ACC112 (cell line): Measurements from ENCODE around the gene WFS1.
A peak's percentile ranks its signal among the peaks of the same experiment; 100 is the strongest.

Source experiments
- H2AFZ ChIP-seq: fragments of 200-600 bp; sonication (generic); one replicate; pipeline ENCODE4 v1.6.0; 2017; ENCODE audit warnings: antibody characterized with exemption, low read length; ENCODE audit not compliant: unreplicated experiment
- H3K27ac ChIP-seq: fragments of 200-600 bp; sonication (generic); 2 replicates; pipeline ENCODE4 v1.5.1; 2014; ENCODE audit warnings: low read depth, mild to moderate bottlenecking, antibody characterized with exemption, low read length, moderate library complexity
- H3K27me3 ChIP-seq: fragments of 200-600 bp; sonication (generic); 2 replicates; pipeline ENCODE4 v1.6.1; 2014; ENCODE audit warnings: mild to moderate bottlenecking, antibody characterized with exemption, low read length, moderate library complexity, mixed read lengths; ENCODE audit not compliant: insufficient read depth
- H3K36me3 ChIP-seq: fragments of 200-600 bp; sonication (generic); 2 replicates; pipeline ENCODE4 v1.6.1; 2016; ENCODE audit warnings: mild to moderate bottlenecking, antibody characterized with exemption, low read length, moderate library complexity, mixed read lengths; ENCODE audit not compliant: insufficient read depth
- H3K4me1 ChIP-seq: fragments of 200-600 bp; sonication (generic); one replicate; pipeline ENCODE4 v1.6.1; 2016; ENCODE audit warnings: low read length, mixed read lengths; ENCODE audit not compliant: insufficient read depth, unreplicated experiment, control insufficient read depth
- H3K4me3 ChIP-seq: fragments of 200-600 bp; sonication (generic); 2 replicates; pipeline ENCODE4 v1.5.1; 2014; ENCODE audit warnings: mild to moderate bottlenecking, low read depth, low read length
- H3K79me2 ChIP-seq: fragments of 200-600 bp; sonication (generic); one replicate; pipeline ENCODE4 v1.6.0; 2016; ENCODE audit warnings: low read length; ENCODE audit not compliant: control insufficient read depth, unreplicated experiment, insufficient read depth

WFS1 gene

DNA sequence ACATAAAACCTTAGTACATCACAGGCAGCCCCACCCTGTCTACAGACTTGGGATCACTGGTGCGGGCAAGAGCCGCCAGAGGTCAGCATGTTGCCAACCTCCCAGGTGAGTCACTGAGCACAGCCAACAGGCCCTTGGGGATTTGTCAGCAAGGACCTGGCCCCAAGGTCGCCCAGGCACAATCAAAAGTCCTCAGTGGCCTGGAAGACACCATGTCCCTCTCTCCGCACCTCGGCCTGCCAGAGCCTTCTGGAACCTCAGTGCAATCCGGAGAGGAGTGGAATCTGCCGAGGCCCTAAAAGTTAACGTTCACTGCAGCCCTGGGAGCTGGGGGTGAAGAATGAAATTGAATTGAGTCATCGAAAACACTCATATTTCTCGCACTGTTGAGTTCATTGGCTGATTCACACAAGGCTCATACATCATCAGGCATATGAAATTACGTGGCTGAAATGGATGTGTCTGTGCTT is 74.3 kb downstream of the WFS1 start:
- Histone ChIP-seq H3K27me3 (peaks cover 24% of the 10 kb centered on the region), H3K4me1 (peaks cover 11% of the 10 kb centered on the region), H3K36me3 (no peaks in the 10 kb centered on the region), H3K27ac (peak overlapping the region; percentile 72), H3K79me2 (no peaks in the 10 kb centered on the region), H2AFZ (no peak overlapping the region), H3K4me3 (no peak overlapping the region)

DNA sequence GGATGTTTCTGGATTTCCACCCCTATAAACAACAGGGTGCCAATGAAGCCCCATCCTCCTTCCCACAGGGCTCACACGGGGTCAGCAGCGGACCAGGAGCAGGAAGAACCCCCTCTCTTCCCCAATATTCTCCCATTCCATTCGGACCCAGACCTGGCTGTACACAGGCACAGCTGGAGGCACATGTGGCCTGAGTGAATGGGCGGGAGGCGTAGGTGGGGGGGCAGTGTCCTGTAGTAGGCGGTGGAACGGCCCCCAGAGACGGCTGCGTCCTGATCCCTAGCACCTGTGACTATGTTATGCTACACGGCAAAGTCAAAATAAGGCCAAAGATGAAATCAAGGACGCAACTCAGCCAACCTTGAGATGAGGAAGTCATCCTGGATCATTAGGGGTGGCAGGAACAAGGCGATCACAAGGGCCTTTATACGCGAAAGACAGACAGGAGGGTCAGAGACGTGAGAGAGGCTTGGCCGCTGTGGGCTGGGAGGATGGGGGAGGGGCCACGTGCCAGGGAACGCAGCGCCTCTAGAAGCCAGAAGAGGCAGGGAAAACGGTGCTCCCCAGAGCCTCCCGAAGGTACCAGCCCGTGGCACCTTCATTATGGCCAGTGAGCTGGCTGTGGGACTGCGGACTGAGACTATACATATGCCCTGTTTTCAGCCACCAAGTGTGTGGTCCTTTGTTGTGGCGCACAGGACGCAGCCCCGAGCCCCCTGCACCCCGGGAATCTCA is 75.6 kb downstream of the WFS1 start:
- Histone ChIP-seq H3K4me1 (peaks cover 11% of the 10 kb centered on the region), H3K79me2 (no peaks in the 10 kb centered on the region), H3K36me3 (no peaks in the 10 kb centered on the region), H3K4me3 (no peak overlapping the region), H2AFZ (no peak overlapping the region), H3K27me3 (peaks cover 32% of the 10 kb centered on the region), H3K27ac (peak overlapping the region; percentile 72; the same call in 1 of the 2 replicates)

DNA sequence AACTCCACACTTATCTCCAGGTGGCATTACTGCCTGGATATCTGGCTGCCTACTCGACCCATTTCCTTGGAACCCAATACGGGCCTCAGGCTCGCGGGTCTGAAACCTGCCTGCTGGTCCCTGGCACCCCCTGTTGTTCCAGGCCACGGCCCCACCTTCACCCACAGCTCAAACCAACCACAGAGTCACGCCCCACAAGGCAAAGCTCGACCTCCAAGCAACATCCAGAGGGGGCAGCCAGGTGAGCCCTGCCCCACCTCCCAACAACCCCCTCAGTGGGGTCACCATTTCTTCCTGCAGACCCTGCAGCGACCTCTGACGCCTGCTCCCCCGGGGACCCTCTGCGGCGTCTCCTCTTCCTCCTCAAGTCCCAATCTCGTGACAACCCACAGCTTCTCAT is 76.2 kb downstream of the WFS1 start:
- no peak overlapping the region for H3K27ac ChIP-seq

DNA sequence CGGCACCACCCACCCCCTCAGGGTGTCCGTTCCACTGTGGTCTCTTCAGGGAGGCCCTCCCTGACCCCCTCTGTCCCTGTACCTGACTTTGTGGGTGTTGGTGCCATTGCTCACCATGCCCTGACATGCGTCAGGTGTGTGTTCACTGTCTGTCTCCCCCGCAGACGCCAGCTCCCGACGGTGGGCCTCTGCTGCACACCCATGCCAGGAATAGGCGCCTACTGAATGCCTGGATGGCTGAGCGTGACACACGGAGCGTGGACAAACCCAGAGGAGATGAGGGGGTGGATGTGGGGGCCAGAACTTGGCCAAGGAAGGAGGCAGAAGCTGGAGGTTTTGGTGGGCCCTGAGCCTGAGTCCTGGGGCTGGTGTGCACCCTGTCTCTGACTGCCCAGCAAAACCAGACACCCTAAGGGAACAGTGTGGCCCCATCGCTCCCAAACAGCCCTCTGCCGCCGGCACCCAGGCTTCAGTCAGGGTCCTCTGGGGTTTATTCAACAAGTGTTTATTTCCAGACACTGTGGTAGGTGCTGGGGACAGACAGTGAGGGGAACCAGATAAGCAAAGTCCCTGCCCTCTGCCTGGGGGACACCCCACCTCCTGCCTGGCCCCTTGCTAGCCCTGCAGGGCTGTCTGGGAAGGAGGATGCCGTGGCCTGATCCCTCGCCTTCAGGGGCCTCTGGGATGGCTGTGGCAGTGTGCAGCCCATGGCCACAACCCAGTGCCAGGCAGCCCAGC is 76.9 kb downstream of the WFS1 start:
- Histone ChIP-seq H3K36me3 (no peaks in the 10 kb centered on the region), H2AFZ (no peak overlapping the region), H3K4me3 (no peak overlapping the region), H3K4me1 (peaks cover 11% of the 10 kb centered on the region), H3K79me2 (no peaks in the 10 kb centered on the region), H3K27me3 (peaks cover 38% of the 10 kb centered on the region), H3K27ac (no peak overlapping the region)

More for the DNA sequence above, 76.2 kb downstream of the WFS1 start:
- Histone ChIP-seq H3K4me1 (peaks cover 11% of the 10 kb centered on the region), H3K79me2 (no peaks in the 10 kb centered on the region), H3K4me3 (no peak overlapping the region), H3K36me3 (no peaks in the 10 kb centered on the region), H2AFZ (no peak overlapping the region), H3K27me3 (peaks cover 35% of the 10 kb centered on the region)

DNA sequence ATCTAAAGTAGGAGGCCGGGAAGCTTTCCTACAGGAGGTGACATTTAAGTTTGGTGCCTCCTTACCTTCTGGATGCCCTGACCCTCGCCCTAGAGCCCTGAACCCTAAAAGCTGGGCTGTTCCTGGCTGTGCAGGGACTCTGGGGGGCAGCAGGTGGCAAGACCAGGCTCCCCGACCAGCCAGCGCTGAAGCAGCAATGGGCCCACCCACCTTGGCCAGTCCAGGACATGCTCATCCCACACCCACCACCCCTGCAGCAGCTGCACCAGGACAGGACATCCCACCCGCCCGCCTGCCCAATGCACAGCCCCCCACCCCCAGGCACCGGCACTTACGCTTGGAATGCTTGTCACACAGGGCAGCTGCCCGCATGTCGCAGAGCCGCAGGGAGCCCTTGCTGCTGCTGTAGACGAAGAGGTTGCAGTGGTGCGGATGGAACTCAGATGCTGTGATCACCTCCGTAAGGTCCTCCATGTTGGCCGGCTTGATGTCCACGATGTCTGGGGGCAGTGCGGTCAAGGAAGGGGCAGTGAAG is 77.9 kb downstream of the WFS1 start:
- Histone ChIP-seq H3K36me3 (no peaks in the 10 kb centered on the region), H3K27me3 (peaks cover 43% of the 10 kb centered on the region), H3K4me3 (no peak overlapping the region), H3K79me2 (no peaks in the 10 kb centered on the region), H2AFZ (no peak overlapping the region), H3K27ac (no peak overlapping the region), H3K4me1 (peaks cover 11% of the 10 kb centered on the region)

DNA sequence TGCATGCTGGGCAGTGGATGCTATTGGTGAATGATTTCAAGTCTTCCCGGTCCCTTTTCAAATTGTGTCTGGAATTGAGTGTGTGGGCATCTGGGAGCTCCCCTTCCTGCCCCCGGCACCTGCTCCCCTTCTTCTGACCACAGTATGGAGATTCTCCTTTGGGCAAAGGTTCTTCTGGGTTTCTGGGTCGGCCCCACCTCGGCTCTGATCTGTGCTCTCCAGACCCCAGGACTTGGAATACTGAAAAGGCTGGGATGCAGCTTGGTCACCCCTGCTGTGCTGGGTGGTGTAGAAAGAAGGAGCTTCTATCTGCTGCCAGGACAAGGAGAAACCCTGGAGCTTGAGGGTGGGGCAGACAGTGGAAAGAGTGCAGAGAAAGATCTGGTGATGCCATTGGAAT is 78.8 kb downstream of the WFS1 start:
- H3K27ac ChIP-seq = no peak overlapping the region
- peaks cover 11% of the 10 kb centered on the region for H3K4me1 ChIP-seq
- H3K36me3 ChIP-seq = no peaks in the 10 kb centered on the region
- H3K27me3 ChIP-seq = peaks cover 46% of the 10 kb centered on the region
- no peak overlapping the region for H3K4me3 ChIP-seq
- no peak overlapping the region for H2AFZ ChIP-seq
- H3K79me2 ChIP-seq = no peaks in the 10 kb centered on the region

DNA sequence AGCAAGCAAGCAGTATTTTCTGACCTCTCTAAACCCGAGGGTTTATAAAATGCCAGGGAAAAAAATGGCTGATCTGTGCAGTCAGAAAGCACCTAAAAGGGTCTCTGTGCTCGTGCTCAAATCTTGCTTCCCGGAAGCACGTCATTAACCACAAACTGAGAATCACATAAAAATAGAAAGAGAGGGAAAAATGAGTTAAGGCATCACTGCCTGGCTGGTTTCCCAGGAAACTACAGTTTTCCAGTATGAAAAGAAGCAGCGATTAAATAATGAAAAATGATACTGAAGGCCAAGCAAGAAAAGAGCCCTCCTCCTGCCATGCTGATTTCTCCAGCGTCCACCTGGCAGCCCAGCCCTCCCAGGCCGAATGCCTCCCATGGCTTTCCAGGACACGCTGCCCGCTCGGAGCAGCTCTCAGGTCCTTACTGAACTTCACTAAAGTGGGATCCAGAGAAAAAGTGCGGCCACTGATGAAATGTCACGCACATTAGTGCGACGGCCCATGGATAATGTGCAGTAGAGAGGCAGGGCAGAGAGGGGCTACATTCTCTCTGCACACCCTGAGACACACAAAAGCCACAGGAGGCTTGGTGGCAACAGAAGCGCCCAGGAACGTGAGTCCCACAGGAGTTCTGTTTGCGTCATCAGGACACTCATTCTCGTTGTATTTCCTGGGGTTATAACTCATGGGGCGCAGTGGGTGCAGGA is 80.4 kb downstream of the WFS1 start:
- H3K4me1 ChIP-seq = no peaks in the 10 kb centered on the region
- no peak overlapping the region for H3K4me3 ChIP-seq
- no peaks in the 10 kb centered on the region for H3K36me3 ChIP-seq
- H3K27ac ChIP-seq = no peak overlapping the region
- no peaks in the 10 kb centered on the region for H3K79me2 ChIP-seq
- H3K27me3 ChIP-seq = peaks cover 46% of the 10 kb centered on the region
- H2AFZ ChIP-seq = no peak overlapping the region

DNA sequence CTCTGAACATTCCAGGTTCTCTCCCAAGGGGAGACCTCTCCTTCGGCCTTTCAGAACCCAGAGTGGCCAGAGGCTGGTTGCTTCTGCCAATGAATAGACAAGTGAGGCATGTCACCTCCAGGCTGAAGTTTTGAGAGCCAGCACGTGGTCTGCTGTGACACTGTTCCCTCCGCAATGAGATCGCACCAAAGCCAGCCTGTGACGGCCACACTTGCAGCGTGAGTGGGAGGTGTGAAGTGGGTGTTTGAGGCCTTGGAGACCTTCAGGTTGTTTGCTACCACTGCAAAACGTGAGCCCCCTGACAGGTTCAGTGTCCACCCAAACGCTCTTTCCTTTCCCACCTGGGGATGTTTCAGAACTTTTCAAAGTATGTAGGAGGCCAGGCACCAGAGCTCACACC is 81.0 kb downstream of the WFS1 start:
- Histone ChIP-seq H3K27me3 (peaks cover 46% of the 10 kb centered on the region), H3K27ac (no peak overlapping the region), H3K4me3 (no peak overlapping the region), H3K36me3 (no peaks in the 10 kb centered on the region), H2AFZ (no peak overlapping the region), H3K79me2 (no peaks in the 10 kb centered on the region), H3K4me1 (no peaks in the 10 kb centered on the region)

DNA sequence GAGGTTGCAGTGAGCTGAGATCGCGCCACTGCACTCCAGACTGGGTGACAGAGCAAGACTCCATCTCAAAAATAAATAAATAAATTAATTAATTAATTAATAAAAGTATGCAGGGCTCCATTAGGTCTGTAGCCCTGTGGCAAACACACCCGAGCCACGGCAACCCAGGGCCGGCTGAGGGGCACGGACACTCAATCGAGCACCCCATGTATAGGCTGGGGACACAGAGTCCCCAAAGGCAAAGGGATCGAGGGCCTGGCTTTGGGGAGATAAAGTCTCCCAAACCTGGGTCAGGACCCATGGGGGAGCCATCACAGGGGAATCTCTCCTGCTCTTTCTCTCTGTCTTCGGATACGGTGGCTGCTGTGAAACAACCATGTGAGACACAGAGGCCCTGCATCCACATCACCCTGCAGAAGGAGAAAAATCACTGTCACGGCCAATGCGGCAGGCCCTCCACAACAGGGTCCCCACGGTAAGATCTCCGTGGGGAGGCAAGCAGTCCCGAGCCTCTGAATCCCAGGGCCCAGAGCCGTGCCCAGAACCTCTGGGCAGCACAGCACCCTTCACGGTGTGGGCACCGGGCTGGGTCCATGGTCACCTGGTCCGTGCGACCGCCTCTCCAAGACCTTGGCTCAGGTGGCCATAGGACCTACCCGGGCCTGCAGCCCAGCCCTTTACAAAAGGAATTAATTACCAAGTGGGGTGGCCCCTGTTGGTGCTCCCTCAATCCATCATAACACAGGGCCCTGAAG is 81.8 kb downstream of the WFS1 start:
- Histone ChIP-seq H3K27me3 (peaks cover 51% of the 10 kb centered on the region), H3K27ac (no peak overlapping the region), H3K4me1 (no peaks in the 10 kb centered on the region), H3K79me2 (no peaks in the 10 kb centered on the region), H3K4me3 (no peak overlapping the region), H3K36me3 (no peaks in the 10 kb centered on the region), H2AFZ (no peak overlapping the region)
